ENCODE data around the gene VPS52.

GRCh38 chr6:33297406-33297955 lies 25.8 kb upstream of the VPS52 start:
- TF ChIP-seq CTCF (IDR thresholded peaks at IDR 0.05; ENCODE audit: insufficient read depth, low read length) (no peak), SPI1 (IDR thresholded peaks at IDR 0.05; ENCODE audit: borderline replicate concordance, low read depth) (peak; percentile 93)

Measured in HL-60 (cell line).